GM18861 (cell line): ENCODE data around the gene WWOX.

Experiments
- ATAC-seq: cut with Tn5 transposase; IDR thresholded peaks from one replicate; pipeline ENCODE4 v1.9.1; 2021; ENCODE audit not compliant: unreplicated experiment

The WWOX gene

DNA sequence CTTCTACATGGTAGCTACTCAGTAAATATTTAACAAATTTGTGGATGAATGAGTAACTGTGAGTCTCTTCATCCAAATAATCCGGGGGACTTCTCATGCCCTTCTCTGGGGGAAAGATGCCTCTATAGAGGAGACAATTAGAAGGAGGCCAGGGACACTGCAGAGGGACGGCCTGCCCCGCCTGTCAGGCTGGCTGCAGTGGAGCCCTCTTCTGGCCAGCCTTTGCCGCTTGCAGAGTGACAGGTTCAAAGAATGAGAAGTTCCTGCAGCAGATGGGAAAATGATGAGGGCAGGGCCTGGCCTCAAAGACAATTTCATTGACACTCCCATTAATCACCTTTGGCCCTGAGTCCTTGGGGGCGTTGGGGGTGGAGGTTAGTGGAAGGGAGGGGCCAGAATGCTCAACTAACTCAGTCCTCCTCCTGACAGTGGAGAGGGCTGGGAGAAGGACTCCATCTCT is 1162.1 kb downstream of the WWOX start:
- peak; percentile 53 for ATAC-seq

DNA sequence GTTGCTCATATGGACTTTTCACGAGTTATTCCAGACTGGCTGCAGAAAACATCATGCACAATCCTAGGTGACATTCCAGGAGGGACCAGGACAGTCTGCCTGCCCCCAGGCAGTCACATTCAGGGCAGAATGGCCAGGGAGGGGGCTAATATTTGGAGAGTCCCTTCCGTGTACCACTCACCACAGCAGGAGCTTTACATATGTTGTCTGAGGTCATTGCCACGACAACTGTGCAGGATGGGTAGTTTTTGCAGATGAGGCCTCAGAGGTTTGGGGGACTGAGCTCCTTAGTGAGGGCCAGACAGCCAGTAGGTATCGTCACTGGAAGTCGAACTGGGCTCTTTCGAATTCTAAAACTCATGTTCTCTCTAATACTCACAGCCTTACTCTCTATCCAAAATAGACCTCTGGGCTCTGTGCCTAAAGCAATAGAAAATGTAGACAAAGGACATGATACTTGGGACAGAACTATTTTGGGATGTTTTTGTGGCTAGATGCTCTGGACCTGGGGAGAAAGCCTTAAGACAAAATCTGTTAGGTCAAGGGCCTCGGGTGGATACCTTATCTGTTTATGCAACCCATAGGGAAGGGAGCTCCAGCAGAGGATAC is 1162.6 kb downstream of the WWOX start:
- ATAC-seq = peak; percentile 60
